Activated T-helper 9 cell treated with anti-CD3 and anti-CD28 coated beads, Interleukin-2, amount 50 U/mL, for 16 hours (primary cell): Measurements from ENCODE around the gene POT1.
"Not testable (repeated sequence)": the region's sequence is repeated elsewhere in the genome, so short reads cannot be mapped to it uniquely, and the experiment has no call there.

Source experiments
- DNase-seq: peaks from one replicate; pipeline ENCODE4 v3.0.0-alpha.2; 2020; ENCODE audit warnings: low read depth

POT1 gene, protein sequence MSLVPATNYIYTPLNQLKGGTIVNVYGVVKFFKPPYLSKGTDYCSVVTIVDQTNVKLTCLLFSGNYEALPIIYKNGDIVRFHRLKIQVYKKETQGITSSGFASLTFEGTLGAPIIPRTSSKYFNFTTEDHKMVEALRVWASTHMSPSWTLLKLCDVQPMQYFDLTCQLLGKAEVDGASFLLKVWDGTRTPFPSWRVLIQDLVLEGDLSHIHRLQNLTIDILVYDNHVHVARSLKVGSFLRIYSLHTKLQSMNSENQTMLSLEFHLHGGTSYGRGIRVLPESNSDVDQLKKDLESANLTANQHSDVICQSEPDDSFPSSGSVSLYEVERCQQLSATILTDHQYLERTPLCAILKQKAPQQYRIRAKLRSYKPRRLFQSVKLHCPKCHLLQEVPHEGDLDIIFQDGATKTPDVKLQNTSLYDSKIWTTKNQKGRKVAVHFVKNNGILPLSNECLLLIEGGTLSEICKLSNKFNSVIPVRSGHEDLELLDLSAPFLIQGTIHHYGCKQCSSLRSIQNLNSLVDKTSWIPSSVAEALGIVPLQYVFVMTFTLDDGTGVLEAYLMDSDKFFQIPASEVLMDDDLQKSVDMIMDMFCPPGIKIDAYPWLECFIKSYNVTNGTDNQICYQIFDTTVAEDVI

DNA sequence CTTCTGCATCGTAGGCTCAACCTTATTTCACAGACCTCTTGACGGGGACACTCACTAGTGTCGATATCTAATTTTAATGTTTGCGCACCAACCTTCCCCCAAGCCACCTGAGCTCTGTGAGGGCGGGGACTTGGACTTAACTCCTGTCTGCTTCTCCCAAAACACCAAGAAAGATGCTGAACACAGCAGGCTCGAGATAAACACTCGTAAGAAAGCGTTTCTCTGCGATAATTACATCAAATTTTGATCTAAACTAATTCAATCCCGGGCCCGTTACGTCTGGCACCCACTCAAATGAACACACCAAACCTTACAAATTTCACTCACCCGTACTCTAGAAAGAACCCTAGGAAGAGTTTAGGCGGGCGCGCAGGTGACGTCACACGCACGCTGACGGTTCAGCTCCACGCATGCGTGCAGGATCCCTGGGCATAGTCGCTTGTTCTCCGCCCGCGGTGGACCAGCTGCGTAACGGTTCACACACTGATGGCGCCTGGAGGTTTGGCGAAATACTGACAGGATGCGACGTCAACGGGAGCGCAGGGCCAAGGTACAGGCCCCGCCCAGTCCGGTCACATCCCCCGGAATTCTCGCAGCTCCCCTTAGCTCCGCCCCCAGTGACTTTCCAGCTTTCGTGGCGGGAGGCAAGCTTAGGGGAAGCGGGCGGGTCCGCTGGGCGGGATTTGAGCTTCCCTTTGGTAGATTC lies at the start of gene POT1:
Gene POT1 (minus strand): TSS at position 359 of the 706 bp plus-strand sequence. CDS start 32,652 bp downstream, outside the sequence.
- DNase-seq = peak; percentile 97

DNA sequence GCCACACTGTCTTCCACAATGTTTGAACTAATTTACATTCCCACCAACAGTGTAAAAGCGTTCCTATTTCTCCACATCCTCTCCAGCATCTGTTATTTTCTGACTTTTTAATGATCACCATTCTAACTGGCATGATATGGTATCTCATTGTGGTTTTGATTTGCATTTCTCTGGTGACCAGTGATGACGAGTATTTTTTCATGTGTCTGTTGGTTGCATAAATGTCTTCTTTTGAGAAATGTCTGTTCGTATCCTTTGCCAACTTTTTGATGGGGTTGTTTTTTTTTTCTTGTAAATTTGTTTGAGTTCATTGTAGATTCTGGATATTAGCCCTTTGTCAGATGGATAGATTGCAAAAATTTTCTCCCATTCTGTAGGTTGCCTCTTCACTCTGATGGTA lies 45.5 kb upstream of the POT1 start:
- not testable (repeated sequence) for DNase-seq

DNA sequence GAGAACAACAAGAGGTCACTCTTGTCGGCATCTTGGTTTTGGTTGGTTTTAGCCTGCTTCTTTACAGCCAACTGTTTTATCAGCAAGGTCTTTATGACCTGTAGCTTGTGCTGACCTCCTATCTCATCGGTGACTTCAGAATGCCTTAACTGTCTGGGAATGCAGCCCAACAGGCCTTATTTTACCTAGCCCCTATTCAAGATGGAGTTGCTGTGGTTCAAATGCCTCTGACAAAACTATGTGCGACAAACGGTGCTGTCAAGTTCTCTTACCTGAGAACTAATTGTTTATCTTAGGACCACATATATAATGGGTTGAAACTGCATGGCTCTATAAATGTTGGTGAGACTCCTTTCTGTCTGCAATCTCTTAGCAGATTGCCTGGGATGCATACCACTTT lies 35.9 kb upstream of the POT1 start:
- DNase-seq = no peak

- no peak for DNase-seq
These were observed 30.1 kb upstream of the POT1 start for GRCh38 chr7:124959676-124960075.

- DNase-seq = not testable (repeated sequence)
These were observed 28.3 kb upstream of the POT1 start for GRCh38 chr7:124957952-124958351.

DNA sequence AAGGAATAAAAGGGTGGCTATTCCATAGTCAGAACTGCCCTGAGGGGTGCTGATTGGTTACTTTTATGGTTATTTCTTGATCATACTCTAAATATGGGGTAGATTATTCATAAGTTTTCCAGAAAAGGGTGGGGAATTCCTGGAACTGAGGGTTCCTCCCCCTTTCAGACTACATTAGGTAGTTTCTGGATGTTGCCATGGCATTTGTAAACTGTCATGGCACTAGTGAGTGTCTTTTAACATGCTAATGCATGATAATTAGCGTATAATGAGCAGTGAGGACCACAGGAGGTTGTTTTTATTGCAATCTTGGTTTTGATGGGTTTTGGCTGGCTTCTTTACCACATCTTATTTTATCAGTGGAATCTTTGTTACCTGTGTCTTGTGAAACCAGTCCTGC lies 26.5 kb upstream of the POT1 start:
- DNase-seq = no peak

GRCh38 chr7:124954790-124955189 lies 25.2 kb upstream of the POT1 start:
- DNase-seq = no peak

GRCh38 chr7:124945680-124946079 lies 16.1 kb upstream of the POT1 start:
- no peak for DNase-seq

DNA sequence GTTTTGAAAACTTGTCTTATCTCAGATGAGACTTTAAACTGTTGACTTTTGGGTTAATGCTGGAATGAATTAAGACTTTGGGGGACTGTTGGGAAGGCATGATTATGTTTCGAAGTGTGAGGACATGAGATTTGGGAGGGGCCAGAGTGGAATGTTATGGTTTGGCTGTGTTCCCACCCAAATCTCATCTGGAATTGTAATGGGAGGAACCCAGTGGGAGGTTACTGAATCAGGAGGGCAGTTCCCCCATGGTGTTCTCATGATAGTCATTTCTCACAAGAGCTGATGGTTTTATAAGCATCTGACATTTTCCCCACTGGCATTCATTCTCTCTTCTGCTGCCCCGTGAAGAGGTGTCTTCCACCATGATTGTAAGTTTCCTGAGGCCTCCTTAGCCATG lies 13.8 kb upstream of the POT1 start:
- no peak for DNase-seq

GRCh38 chr7:124942399-124942798 lies 12.8 kb upstream of the POT1 start:
- DNase-seq = no peak

DNA sequence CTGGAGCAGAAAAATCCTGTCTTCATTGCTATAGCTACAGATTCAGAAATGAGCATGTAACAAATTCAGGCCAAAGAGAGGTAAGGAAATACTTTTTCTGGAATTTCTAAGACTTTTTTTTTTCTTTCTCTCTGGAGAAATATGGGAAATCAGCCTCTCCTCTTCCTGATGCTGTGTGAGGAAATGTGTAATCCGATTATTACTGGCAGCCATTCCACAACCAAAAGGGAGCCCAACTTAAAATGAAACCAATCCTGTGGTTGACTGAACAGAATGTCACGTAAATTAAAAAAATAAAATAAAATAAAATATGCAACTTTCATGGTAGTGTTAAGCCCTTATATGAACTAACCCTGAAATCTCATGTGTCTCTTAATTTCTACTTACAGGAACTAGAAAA lies 10.7 kb upstream of the POT1 start:
- no peak for DNase-seq

DNA sequence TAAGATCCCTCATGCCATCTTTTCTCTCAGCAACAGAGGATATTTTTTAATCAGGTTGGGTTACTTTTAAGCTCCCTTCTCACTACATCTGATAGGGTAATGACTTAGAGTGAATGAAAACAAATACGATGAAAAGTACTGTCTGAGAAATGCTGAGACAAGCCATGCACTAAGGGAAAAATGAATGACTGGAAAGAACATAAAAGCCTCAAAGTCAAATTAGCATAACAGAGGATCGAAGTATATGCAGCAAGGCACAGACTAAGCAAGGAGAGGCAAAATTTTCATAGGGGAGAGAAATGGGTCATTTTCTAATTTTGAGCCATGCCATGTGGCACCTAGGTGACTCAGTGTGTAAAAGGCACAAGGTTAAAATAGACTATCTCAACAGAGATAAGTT lies 8.5 kb upstream of the POT1 start:
- DNase-seq = no peak

GRCh38 chr7:124937076-124937475 lies 7.5 kb upstream of the POT1 start:
- DNase-seq = no peak

DNA sequence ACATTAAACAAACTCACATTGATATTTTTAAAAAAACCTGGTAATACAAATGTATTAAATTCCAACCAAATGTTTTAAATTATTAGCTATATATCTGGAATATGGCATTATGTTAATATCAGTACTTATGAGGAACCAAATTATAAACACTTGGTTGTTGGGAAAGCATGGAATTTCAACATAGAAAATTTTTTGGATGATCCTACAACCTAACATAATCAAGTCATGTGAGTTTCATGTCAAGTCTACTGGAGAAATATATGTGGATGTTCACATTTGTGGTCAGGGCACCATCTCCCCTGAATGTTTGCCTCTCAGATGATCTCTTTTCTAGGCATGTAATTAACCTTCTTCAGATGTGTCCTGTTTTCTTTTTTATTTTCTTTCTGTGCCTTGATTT lies 5.2 kb upstream of the POT1 start:
- DNase-seq = no peak

DNA sequence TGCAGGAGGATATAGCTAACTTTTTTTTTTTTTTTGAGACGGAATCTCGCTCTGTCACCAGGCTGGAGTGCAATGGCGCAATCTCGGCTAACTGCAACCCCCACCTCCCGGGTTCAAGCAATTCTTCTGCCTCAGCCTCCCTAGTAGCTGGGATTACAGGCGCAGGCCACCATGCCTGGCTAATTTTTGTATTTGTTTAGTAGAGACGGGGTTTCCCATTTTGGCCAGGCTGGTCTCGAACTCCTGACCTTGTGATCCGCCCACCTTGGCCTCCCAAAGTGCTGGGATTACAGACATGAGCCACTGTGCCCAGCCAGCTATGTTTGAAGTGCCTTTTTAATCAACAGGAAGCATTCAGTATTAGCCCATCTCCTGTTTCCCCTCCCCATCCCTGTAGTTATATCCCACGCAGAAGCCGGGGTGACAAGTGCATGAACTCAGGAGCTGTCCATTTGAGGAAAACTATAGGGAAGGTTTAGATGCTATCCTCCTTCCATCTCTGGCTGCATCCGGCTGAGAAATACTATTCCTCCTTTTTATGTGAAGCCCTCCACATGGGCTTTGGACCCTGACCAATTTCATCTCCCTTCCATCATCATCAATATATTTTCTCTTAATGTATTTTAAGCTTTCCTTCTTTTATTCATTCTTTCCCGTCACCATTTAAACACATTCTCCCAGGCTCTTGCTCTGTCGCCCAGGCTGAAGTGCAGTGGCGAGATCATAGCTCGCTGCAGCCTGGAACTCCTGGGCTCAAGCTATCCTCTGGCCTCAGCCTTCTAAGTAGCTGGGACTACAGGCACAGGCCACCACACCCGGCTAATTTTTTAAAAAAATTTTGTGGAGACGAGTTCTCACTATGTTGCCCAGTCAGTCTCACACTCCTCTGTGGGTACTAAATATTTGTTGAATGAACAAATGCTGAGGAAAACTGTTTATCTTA lies 1.3 kb upstream of the POT1 start:
- no peak for DNase-seq

GRCh38 chr7:124930173-124930623 lies 573 bp upstream of the POT1 start:
- no peak for DNase-seq

GRCh38 chr7:124924906-124925305 lies 4.7 kb downstream of the POT1 start:
- DNase-seq = no peak

GRCh38 chr7:124922200-124922599 lies 7.4 kb downstream of the POT1 start:
- DNase-seq = no peak

DNA sequence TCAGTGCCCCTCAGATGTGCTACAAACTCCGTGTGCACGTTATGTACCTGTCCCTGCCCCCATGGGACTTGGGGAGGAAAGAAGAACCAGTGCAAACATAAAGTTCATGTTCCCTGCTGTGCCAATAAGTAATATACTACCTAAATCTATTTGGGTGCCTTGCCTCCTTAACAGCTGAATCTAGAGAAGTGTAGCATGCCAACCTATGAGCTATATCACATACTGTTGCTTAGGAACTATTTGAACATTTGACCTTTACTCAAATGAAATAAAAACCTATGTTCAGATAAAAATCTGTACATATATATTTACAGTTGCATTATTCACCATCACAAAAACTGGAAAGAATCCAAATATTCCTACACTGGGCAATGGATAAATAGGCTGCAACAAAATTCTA lies 9.8 kb downstream of the POT1 start:
- no peak for DNase-seq

DNA sequence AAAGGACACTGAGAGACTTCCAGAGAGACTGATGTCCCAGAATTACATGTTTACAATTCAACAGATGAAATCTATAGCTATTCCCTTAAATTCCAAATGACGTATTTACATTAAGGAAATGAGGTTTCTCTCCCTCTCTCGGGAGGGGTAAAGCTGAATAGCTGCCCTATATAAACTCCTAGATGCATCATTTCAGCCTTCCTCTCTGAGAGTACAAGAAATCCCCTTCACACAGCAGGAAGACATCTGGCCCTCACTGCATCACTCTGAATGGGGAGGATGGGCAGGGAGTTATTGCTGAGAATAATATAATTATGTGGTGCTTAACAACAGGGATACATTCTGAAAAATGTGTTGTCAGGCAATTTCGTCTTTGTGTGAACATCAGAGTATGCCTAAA lies 11.0 kb downstream of the POT1 start:
- no peak for DNase-seq

GRCh38 chr7:124915242-124915641 lies 14.4 kb downstream of the POT1 start:
- DNase-seq = no peak

DNA sequence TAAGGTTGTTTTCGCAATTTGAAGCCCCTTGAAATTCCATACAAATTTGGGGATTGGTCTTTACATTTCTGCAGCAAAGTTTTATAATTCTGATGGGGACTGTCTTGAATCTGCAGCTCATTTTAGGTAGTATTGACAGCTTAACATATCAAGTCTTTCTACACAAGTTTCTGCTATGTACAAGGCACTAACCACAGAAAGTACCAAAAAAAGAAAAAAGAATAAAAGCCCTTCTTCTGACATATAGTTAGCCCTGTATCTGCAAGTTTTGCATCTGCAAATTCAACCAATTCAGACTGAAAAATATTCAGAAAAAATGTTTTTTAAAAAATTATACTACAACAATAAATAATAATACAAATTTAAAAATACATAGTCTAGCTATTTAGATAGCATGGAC lies 15.3 kb downstream of the POT1 start:
- DNase-seq = no peak
